HCT116 (cell line): ENCODE results near the gene GSTT2. TPM values are rescaled to one million over a fixed set of nuclear protein-coding genes. Genes with fewer than 3 reads are reported as not detected.

Experiments used
- ATAC-seq: fragments of 200-7000 bp; cut with Tn5 transposase; 2 replicates; pipeline ENCODE4 v1.9.1; 2020; ENCODE audit warnings: mild to moderate bottlenecking, moderate library complexity
- BruUV-seq: library from RNA; stranded (reverse); fragments of 400-500 nt; replicated peaks from 2 replicates; lab custom pipeline; 2021; lab: Mats Ljungman, UMichigan
- CTCF ChIA-PET: fragments of 300-600 bp; sonication (Branson Sonifier 250); formaldehyde crosslinking; loops from one replicate; lab custom pipeline; 2021; ENCODE audit warnings: antibody characterized with exemption; lab: Charles Lee
- POLR2A ChIA-PET: fragments of 300-600, 350-600 bp; sonication (Branson Sonifier 250); formaldehyde crosslinking; loops from one replicate; lab custom pipeline; 2021; ENCODE audit warnings: antibody characterized with exemption; lab: Charles Lee
- RAD21 ChIA-PET, 2 experiments: fragments of 300-600 bp; sonication (Branson Sonifier 250); formaldehyde crosslinking; loops; one replicate each; lab custom pipeline; 2023; ENCODE audit warnings: low total read pairs in 2 of 2; ENCODE audit not compliant: uncharacterized antibody in 2 of 2, unreplicated experiment in 2 of 2, low non-redundant PET in 1 of 2; lab: Charles Lee
- DNase-seq: peaks from one replicate; pipeline ENCODE4 v3.0.0-alpha.2; 2010; ENCODE audit warnings: low read depth, low spot score
- H2AFZ ChIP-seq: fragments of 200-600 bp; shearing (Covaris generic), sonication (generic); 2 replicates; pipeline ENCODE4 v1.6.1; 2017; ENCODE audit warnings: low read depth, mixed run types, mixed read lengths, antibody characterized with exemption, low read length; ENCODE audit not compliant: poor library complexity, severe bottlenecking
- H3K27ac ChIP-seq: 2 replicates; pipeline ENCODE4 v1.5.1; 2012; ENCODE audit warnings: low read depth, low read length
- H3K27me3 ChIP-seq: fragments of 200-600 bp; sonication (generic); 2 replicates; pipeline ENCODE4 v1.6.1; 2016; ENCODE audit warnings: mixed run types, low read length, mixed read lengths; ENCODE audit not compliant: insufficient read depth
- H3K36me3 ChIP-seq, 2 experiments: fragments of 200-500 bp in 1 of 2; fragments of 200-600 bp in 1 of 2; sonication (Bioruptor generic) in 1 of 2; sonication (generic) in 1 of 2; 2 replicates each; pipeline versions ENCODE4 v1.5.1 to v1.6.1; 2014 to 2016; ENCODE audit warnings: low read length in 2 of 2, inconsistent platforms in 1 of 2, mixed read lengths in 1 of 2, mixed run types in 1 of 2; ENCODE audit not compliant: insufficient read depth in 2 of 2, control insufficient read depth in 1 of 2
- H3K4me1 ChIP-seq, 2 experiments: fragments of 200-600 bp in 1 of 2; sonication (generic) in 1 of 2; 2 replicates each; pipeline versions ENCODE4 v1.5.1 to v1.6.1; 2012 to 2017; ENCODE audit warnings: low read length in 2 of 2, inconsistent platforms in 1 of 2, mild to moderate bottlenecking in 1 of 2, mixed read lengths in 1 of 2, mixed run types in 1 of 2, moderate library complexity in 1 of 2; ENCODE audit not compliant: insufficient read depth in 2 of 2, control insufficient read depth in 1 of 2
- H3K4me2 ChIP-seq: fragments of 200-600 bp; sonication (generic); 2 replicates; pipeline ENCODE4 v1.6.1; 2017; ENCODE audit warnings: mixed run types, low read length, mixed read lengths
- H3K4me3 ChIP-seq, 2 experiments: fragments of 200-600 bp in 1 of 2; sonication (generic) in 1 of 2; replicated peaks in 1 of 2; 2 replicates each; pipeline ENCODE4 v1.5.1; 2011 to 2016; ENCODE audit warnings: low read length in 2 of 2, control low read depth in 1 of 2, low read depth in 1 of 2, mild to moderate bottlenecking in 1 of 2, mixed read lengths in 1 of 2, mixed run types in 1 of 2
- H3K79me2 ChIP-seq: fragments of 200-600 bp; sonication (generic); 2 replicates; pipeline ENCODE4 v1.6.1; 2017; ENCODE audit warnings: mild to moderate bottlenecking, mixed run types, low read length, moderate library complexity, mixed read lengths; ENCODE audit not compliant: insufficient read depth
- H3K9ac ChIP-seq: fragments of 200-600 bp; sonication (generic); 2 replicates; pipeline ENCODE4 v1.6.1; 2016; ENCODE audit warnings: low read length, mixed read lengths
- H3K9me2 ChIP-seq: fragments of 200-600 bp; sonication (generic), shearing (Covaris generic); 2 replicates; pipeline ENCODE4 v1.6.1; 2017; ENCODE audit warnings: mixed run types, mild to moderate bottlenecking, moderate library complexity; ENCODE audit not compliant: insufficient read depth
- H3K9me3 ChIP-seq, 2 experiments: fragments of 200-500 bp in 1 of 2; fragments of 200-600 bp in 1 of 2; sonication (Bioruptor generic) in 1 of 2; sonication (generic) in 1 of 2; 2 replicates each; pipeline ENCODE4 v1.6.1; 2014 to 2017; ENCODE audit warnings: low read length in 2 of 2, mixed read lengths in 2 of 2, inconsistent platforms in 1 of 2, low read depth in 1 of 2, mild to moderate bottlenecking in 1 of 2, mixed run types in 1 of 2, moderate library complexity in 1 of 2; ENCODE audit not compliant: control insufficient read depth in 1 of 2, insufficient read depth in 1 of 2
- H4K20me1 ChIP-seq: fragments of 200-600 bp; sonication (generic), shearing (Covaris generic); 2 replicates; pipeline ENCODE4 v1.6.1; 2017; ENCODE audit warnings: mixed run types, mild to moderate bottlenecking, moderate library complexity; ENCODE audit not compliant: insufficient read depth
- CEBPB ChIP-seq: IDR thresholded peaks from 2 replicates; pipeline ENCODE4 v1.6.1; 2012; ENCODE audit warnings: low read depth
- CTCF ChIP-seq, 3 experiments: fragments of 200-600 bp in 1 of 3; sonication (generic) in 1 of 3; IDR thresholded peaks in 2 of 3; conservative IDR thresholded peaks in 1 of 3; 2 replicates each; pipeline ENCODE4 v1.5.1; 2012 to 2017; ENCODE audit warnings: low read depth in 2 of 3, low read length in 2 of 3, antibody characterized with exemption in 1 of 3, borderline replicate concordance in 1 of 3, control low read depth in 1 of 3, mild to moderate bottlenecking in 1 of 3, mixed read lengths in 1 of 3, mixed run types in 1 of 3, moderate library complexity in 1 of 3; ENCODE audit not compliant: insufficient read depth in 1 of 3
- EGR1 ChIP-seq: IDR thresholded peaks from 2 replicates; pipeline ENCODE4 v1.6.1; 2012; ENCODE audit warnings: low read depth
- JUND ChIP-seq: IDR thresholded peaks from 2 replicates; pipeline ENCODE4 v1.6.1; 2012
- MAX ChIP-seq: IDR thresholded peaks from 2 replicates; pipeline ENCODE4 v1.6.1; 2012
- POLR2A ChIP-seq: IDR thresholded peaks from 2 replicates; pipeline ENCODE4 v1.7.0; 2011; ENCODE audit warnings: borderline replicate concordance; ENCODE audit not compliant: insufficient read depth, insufficient read length; ENCODE audit errors: extremely low read depth
- RAD21 ChIP-seq: IDR thresholded peaks from 2 replicates; pipeline ENCODE4 v1.6.1; 2012; ENCODE audit warnings: low read depth, mild to moderate bottlenecking
- SIN3A ChIP-seq: IDR thresholded peaks from 2 replicates; pipeline ENCODE4 v1.6.1; 2012; ENCODE audit warnings: low read depth
- SRF ChIP-seq: IDR thresholded peaks from 2 replicates; pipeline ENCODE4 v1.6.1; 2012; ENCODE audit warnings: low read depth
- TCF7L2 ChIP-seq: IDR thresholded peaks from 2 replicates; pipeline ENCODE4 v1.7.0; 2011; ENCODE audit warnings: borderline replicate concordance, inconsistent platforms; ENCODE audit not compliant: insufficient read depth, insufficient read length; ENCODE audit errors: extremely low read depth
- YY1 ChIP-seq: IDR thresholded peaks from 2 replicates; pipeline ENCODE4 v1.6.1; 2011; ENCODE audit warnings: low read length, low read depth, moderate library complexity, mild to moderate bottlenecking; ENCODE audit not compliant: insufficient replicate concordance; ENCODE audit errors: extremely low read depth
- intact Hi-C: fragments of 100-400 bp; cut with micrococcal nuclease; formaldehyde crosslinking; loops from 2 replicates; pipeline ENCODE4 v1.10.0; 2022
- total RNA-seq: library from RNA; stranded (reverse); gene quantifications from one replicate; pipeline ENCODE4 v1.2.1, GENCODE V29; 2021; ENCODE audit not compliant: unreplicated experiment
- TF ChIP-seq, protein P1 (sequence below): IDR thresholded peaks from 2 replicates; pipeline ENCODE4 v1.6.1; 2011; ENCODE audit warnings: mild to moderate bottlenecking, low read length, moderate library complexity; ENCODE audit not compliant: insufficient replicate concordance; ENCODE audit errors: extremely low read depth
- TF ChIP-seq, protein P2 (sequence below): IDR thresholded peaks from 2 replicates; pipeline ENCODE4 v1.6.1; 2012; ENCODE audit warnings: low read depth

The GSTT2 gene
- total RNA-seq, 1 experiment from 2014 or later: 5.1 TPM

DNA sequence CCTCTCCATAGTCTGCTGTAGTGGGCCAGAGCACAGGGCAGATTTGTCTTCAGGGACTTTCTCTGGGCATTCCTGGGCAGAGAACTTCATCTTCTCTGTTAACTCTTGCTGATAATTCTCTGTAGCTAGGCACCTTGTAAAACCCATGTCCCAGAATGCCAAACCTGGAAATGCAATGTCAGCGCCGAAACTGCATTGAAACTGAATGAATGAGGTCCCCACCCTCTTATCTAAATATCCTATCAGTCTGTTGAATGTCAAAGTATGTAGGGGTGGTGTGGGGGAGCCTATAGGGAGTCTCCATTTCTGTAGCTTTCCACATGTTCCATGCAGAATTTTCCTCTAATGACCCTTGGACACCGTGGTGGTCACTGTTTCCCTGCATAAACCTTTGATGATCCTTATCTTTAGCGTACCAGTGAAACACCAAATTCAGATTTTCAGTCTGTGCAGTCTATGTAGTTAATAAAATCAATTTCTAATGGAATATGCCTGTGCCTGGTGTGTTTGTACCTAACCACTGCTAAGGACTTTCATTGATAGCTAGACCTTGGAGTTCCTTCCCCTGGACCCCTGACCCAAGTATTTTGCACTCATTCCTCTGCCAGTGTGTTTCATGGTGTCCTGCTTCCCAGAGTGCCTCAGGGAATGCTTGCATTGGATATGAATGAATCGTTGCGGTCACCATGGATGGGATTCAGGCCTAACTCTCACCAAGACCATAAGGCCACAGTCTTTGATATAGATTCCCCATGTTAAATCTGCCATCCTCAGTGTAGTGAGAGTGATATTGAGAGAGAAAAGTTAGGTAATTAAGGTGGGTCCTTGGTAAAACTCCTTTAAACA lies 28.7 kb downstream of the GSTT2 start (continued):
- no peak for TF ChIP-seq CTCF (IDR thresholded peaks at IDR 0.05 in 2 of 3, conservative IDR thresholded peaks at IDR 0.05 in 1 of 3; ENCODE audit: borderline replicate concordance in 1 of 3, insufficient read depth in 1 of 3, low read depth in 2 of 3, low read length in 2 of 3)
- no peak for TF ChIP-seq CEBPB
- TF ChIP-seq SIN3A: no peak
- no peak for TF ChIP-seq SRF
- no peak for TF ChIP-seq MAX
- TF ChIP-seq TCF7L2: no peak
- no peak for TF ChIP-seq RAD21

DNA sequence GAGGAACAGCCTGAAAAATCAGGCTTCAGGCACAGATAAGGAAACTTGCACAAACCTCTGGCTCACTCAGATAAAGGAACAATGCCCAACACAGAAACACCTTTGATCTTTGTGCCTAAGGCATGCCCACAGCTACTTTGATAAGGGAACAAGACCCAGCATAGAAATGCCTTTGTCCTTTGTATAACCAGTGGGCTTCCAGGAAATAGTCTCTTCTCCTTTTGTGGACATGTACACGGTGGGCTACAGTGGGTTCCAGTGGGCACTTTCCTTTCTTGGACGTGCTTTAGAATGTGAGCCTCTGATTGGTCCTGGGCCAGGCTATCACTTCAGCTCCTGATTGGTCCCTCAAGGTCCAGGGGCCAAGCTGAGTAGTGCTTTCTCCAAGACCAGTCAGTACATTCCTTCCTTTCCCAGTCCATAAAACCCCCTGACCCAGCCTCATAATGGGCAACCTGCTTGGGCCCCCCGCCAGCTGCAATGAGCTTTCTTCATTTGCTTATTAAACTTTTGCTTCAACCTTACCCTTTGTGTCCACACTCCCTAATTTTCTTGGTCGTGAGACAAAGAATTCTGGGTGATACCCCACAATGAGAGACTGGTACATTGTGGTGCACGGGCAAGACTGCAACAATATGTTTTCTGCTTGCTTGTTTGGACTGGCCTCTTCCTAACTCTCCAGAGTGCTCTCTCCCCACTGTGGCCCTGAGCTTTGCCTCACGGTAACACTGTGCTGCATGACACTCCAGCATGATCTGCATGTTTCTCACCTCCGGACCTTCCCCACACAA lies 29.5 kb downstream of the GSTT2 start:
- H3K27me3 ChIP-seq: no peaks in the 10 kb centered on the region
- H3K9me3 ChIP-seq: no peaks in the 10 kb centered on the region; a peak in 1 of 4 replicates
- H3K79me2 ChIP-seq: peaks cover 30% of the 10 kb centered on the region
- H4K20me1 ChIP-seq: 0 out of 2 replicates have a peak, but pooled peaks cover 5% of the 10 kb centered on the region
- no peak overlapping the region for H3K27ac ChIP-seq
- H3K4me3 ChIP-seq: no peak overlapping the region
- H2AFZ ChIP-seq: no peak overlapping the region
- CTCF ChIA-PET: interaction anchor here (0.9 kb wide), 1 partner anchor 148 kb away, joined by 3 read pairs; no protein-coding TSS in a partner anchor
- RAD21 ChIA-PET: no interaction called here
- POLR2A ChIA-PET: no interaction called here
- intact Hi-C loops: loop anchor here (5.0 to 10.0 kb wide), 2 partner anchors 145 to 762 kb away; no protein-coding TSS in a partner anchor
- H3K4me2 ChIP-seq: no peak overlapping the region
- ATAC-seq (no peak), DNase-seq (no peak)
- no peaks in the 10 kb centered on the region for H3K36me3 ChIP-seq
- no peaks in the 10 kb centered on the region for H3K9me2 ChIP-seq
- TF ChIP-seq SIN3A: no peak
- TF ChIP-seq YY1: no peak
- TF ChIP-seq, protein P1, sequence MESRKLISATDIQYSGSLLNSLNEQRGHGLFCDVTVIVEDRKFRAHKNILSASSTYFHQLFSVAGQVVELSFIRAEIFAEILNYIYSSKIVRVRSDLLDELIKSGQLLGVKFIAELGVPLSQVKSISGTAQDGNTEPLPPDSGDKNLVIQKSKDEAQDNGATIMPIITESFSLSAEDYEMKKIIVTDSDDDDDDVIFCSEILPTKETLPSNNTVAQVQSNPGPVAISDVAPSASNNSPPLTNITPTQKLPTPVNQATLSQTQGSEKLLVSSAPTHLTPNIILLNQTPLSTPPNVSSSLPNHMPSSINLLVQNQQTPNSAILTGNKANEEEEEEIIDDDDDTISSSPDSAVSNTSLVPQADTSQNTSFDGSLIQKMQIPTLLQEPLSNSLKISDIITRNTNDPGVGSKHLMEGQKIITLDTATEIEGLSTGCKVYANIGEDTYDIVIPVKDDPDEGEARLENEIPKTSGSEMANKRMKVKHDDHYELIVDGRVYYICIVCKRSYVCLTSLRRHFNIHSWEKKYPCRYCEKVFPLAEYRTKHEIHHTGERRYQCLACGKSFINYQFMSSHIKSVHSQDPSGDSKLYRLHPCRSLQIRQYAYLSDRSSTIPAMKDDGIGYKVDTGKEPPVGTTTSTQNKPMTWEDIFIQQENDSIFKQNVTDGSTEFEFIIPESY: no peak
- TF ChIP-seq EGR1: no peak
- no peak for TF ChIP-seq MAX
- no peak for TF ChIP-seq CEBPB
- no peak for TF ChIP-seq JUND
- TF ChIP-seq, protein P2, sequence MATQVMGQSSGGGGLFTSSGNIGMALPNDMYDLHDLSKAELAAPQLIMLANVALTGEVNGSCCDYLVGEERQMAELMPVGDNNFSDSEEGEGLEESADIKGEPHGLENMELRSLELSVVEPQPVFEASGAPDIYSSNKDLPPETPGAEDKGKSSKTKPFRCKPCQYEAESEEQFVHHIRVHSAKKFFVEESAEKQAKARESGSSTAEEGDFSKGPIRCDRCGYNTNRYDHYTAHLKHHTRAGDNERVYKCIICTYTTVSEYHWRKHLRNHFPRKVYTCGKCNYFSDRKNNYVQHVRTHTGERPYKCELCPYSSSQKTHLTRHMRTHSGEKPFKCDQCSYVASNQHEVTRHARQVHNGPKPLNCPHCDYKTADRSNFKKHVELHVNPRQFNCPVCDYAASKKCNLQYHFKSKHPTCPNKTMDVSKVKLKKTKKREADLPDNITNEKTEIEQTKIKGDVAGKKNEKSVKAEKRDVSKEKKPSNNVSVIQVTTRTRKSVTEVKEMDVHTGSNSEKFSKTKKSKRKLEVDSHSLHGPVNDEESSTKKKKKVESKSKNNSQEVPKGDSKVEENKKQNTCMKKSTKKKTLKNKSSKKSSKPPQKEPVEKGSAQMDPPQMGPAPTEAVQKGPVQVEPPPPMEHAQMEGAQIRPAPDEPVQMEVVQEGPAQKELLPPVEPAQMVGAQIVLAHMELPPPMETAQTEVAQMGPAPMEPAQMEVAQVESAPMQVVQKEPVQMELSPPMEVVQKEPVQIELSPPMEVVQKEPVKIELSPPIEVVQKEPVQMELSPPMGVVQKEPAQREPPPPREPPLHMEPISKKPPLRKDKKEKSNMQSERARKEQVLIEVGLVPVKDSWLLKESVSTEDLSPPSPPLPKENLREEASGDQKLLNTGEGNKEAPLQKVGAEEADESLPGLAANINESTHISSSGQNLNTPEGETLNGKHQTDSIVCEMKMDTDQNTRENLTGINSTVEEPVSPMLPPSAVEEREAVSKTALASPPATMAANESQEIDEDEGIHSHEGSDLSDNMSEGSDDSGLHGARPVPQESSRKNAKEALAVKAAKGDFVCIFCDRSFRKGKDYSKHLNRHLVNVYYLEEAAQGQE: no peak
- TF ChIP-seq POLR2A: no peak
- H3K4me1 ChIP-seq: peaks cover 6 to 8% of the 10 kb centered on the region in 2 experiments; a peak in 3 of 4 replicates
- BruUV-seq: no TSS peak
- no peak overlapping the region for H3K9ac ChIP-seq
